Right lobe of liver (tissue), 6 donors: ENCODE data around the gene IGF2R. TPM values are rescaled to one million over a fixed set of nuclear protein-coding genes. Genes with fewer than 3 reads are reported as not detected.

ENCODE experiments used
- ATAC-seq, 4 donors: fragments of 200-7000 bp; cut with Tn5 transposase; one replicate each; pipeline ENCODE4 v1.9.1; 2020; ENCODE audit warnings: mild to moderate bottlenecking in 4 of 4, moderate library complexity in 4 of 4
- DNase-seq, 3 donors: peaks; one replicate each; pipeline ENCODE4 v3.0.0-alpha.2; 2020
- H3K27ac ChIP-seq, 3 donors: fragments of 200-600 bp; one replicate each; pipeline ENCODE4 v1.8.0; 2022
- H3K27me3 ChIP-seq, 2 donors: fragments of 200-600 bp; one replicate each; pipeline ENCODE4 v1.8.0; 2022
- H3K36me3 ChIP-seq, 4 donors: fragments of 200-600 bp; sonication (generic) in 1 of 4; one replicate each; pipeline versions ENCODE4 v1.5.1 to v1.8.0; 2017 to 2022; ENCODE audit warnings: control low read depth in 1 of 4
- H3K4me1 ChIP-seq, 4 donors: fragments of 200-600 bp; sonication (generic) in 1 of 4; one replicate each; pipeline versions ENCODE4 v1.5.1 to v1.8.0; 2017 to 2022; ENCODE audit warnings: control low read depth in 1 of 4
- H3K4me3 ChIP-seq, 3 donors: fragments of 200-600 bp; one replicate each; pipeline ENCODE4 v1.8.0; 2022
- H3K9me3 ChIP-seq, 4 donors: fragments of 200-600 bp; sonication (generic) in 1 of 4; one replicate each; pipeline versions ENCODE4 v1.5.1 to v1.8.0; 2017 to 2022; ENCODE audit warnings: control low read depth in 1 of 4
- CTCF ChIP-seq, 4 donors: fragments of 200-600 bp in 3 of 4; fragments of 450-650 bp in 1 of 4; IDR thresholded peaks; one replicate each; pipeline versions ENCODE4 v1.5.1 to v1.8.0; 2016 to 2022; ENCODE audit warnings: antibody characterized with exemption in 4 of 4, mild to moderate bottlenecking in 2 of 4
- POLR2A ChIP-seq: fragments of 450-650 bp; IDR thresholded peaks from one replicate; pipeline ENCODE4 v1.6.1; 2017; ENCODE audit warnings: antibody characterized with exemption, mild to moderate bottlenecking
- WGBS: methylation state at CpG from one replicate; pipeline ENCODE4 v1.1.6; 2018; ENCODE audit warnings: low coverage, low lambda C conversion rate; ENCODE audit not compliant: insufficient coverage; ENCODE audit errors: missing lambda C conversion rate; 5-methylcytosine and 5-hydroxymethylcytosine counted together
- intact Hi-C, 2 donors: fragments of 100-400 bp; cut with DNase I; formaldehyde crosslinking; loops; one replicate each; pipeline versions ENCODE4 v1.11.2 to v1.14.1; 2022
- total RNA-seq, 6 experiments: library from RNA; depleted of rRNA in 2 of 6; stranded (reverse); fragments of >200 nt in 2 of 6; fragmentation: NEBNext Ultra II Directional in 3 of 6; extraction: Animal tissue kit (Norgen Biotek cat#: 25700) in 3 of 6; gene quantifications; one replicate each; pipeline versions ENCODE4 v1.1.0 to v1.2.4, GENCODE V29; 2016 to 2023
- donor health status: DM: no; HTN: yes; CAD: no.
- donor health status: DM: no; HTN: no; CAD: no.
- donor health status: DM: no; HTN: no; CAD: no.
- donor health status: DM: no; HTN: yes; CAD: no.
- donor health status: DM: no; HTN: yes; CAD: no.

IGF2R gene
- total RNA-seq, 6 experiments from 2014 or later = 50.3 to 81.0 (median 67.1) TPM

GRCh38 chr6:160121558-160121957 is 152.7 kb downstream of the IGF2R start, which contains the start of gene SLC22A1:
Gene SLC22A1, plus strand, starts transcription at chr6:160121815. Its CDS starts 121 bp downstream, at chr6:160121936.
- ATAC-seq (peak; percentile 27 to 59 (median 51)), DNase-seq (peak in 2 of 3 donors; percentile 71 to 84)
- H3K9me3 ChIP-seq = no peaks in the 10 kb centered on the region
- peaks cover 0 to 16% (median 2%) of the 10 kb centered on the region in 4 donors for H3K4me1 ChIP-seq
- no peaks in the 10 kb centered on the region for H3K36me3 ChIP-seq
- TF ChIP-seq CTCF (IDR thresholded peaks at IDR 0.05) = no peak
- peak; percentile 73 for TF ChIP-seq POLR2A
- H3K27ac ChIP-seq = peak within 1 kb of the TSS; percentile 91 to 99 (median 97)
- WGBS = 38% methylated on average over 7 of the region's 8 CpGs
- intact Hi-C loops = no loop called here
- H3K4me3 ChIP-seq = peak within 1 kb of the TSS; percentile 24 to 85 (median 76)
- no peaks in the 10 kb centered on the region for H3K27me3 ChIP-seq

- TF ChIP-seq POLR2A = no peak
- TF ChIP-seq CTCF (IDR thresholded peaks at IDR 0.05) = no peak
- H3K4me1 ChIP-seq = peaks cover 0 to 17% (median 2%) of the 10 kb centered on the region in 4 donors
- intact Hi-C loops = no loop called here
- DNase-seq = peak in 2 of 3 donors; percentile 54 to 72
- ATAC-seq = peak; percentile 24 to 51 (median 36)
- peak overlapping the region; percentile 91 to 99 (median 97) for H3K27ac ChIP-seq
- no peaks in the 10 kb centered on the region for H3K27me3 ChIP-seq
- H3K4me3 ChIP-seq = peak overlapping the region; percentile 24 to 85 (median 76)
- H3K36me3 ChIP-seq = no peaks in the 10 kb centered on the region
- WGBS = no CpG with 5 or more reads among the region's 14 CpGs
- H3K9me3 ChIP-seq = no peaks in the 10 kb centered on the region
Measured at GRCh38 chr6:160121981-160122380, 153.1 kb downstream of the IGF2R start.

GRCh38 chr6:160122744-160123143 is 153.9 kb downstream of the IGF2R start:
- Histone ChIP-seq H3K4me1 (peaks cover 0 to 24% (median 6%) of the 10 kb centered on the region in 4 donors), H3K27ac (peak overlapping the region; percentile 91 to 99 (median 97)), H3K4me3 (peak overlapping the region; percentile 24 to 85 (median 76)), H3K9me3 (no peaks in the 10 kb centered on the region), H3K27me3 (no peaks in the 10 kb centered on the region), H3K36me3 (no peaks in the 10 kb centered on the region)
- TF ChIP-seq POLR2A = peak; percentile 47
- no peak for TF ChIP-seq CTCF (IDR thresholded peaks at IDR 0.05)
- intact Hi-C loops = no loop called here
- ATAC-seq (peak; percentile 7 to 62 (median 12)), DNase-seq (peak in 1 of 3 donors; percentile 54)
- WGBS = 35% methylated on average over 5 of the region's 5 CpGs

GRCh38 chr6:160124007-160124406 is 155.1 kb downstream of the IGF2R start:
- Histone ChIP-seq H3K27ac (peak overlapping the region; percentile 91 to 99 (median 97)), H3K27me3 (no peaks in the 10 kb centered on the region), H3K36me3 (peaks cover 0 to 8% (median under 1%) of the 10 kb centered on the region in 4 donors), H3K4me1 (peaks cover 0 to 37% (median 11%) of the 10 kb centered on the region in 4 donors), H3K9me3 (no peaks in the 10 kb centered on the region), H3K4me3 (peak overlapping the region; percentile 24 to 85 (median 76))
- TF ChIP-seq POLR2A (peak; percentile 47), CTCF (IDR thresholded peaks at IDR 0.05) (no peak)
- WGBS = 22% methylated on average over 1 of the region's 2 CpGs
- intact Hi-C loops = no loop called here
- ATAC-seq = peak; percentile 8 to 64 (median 53)
- DNase-seq = peak in 1 of 3 donors; percentile 76
